Thoracic aorta (tissue), 2 donors: ENCODE measurements around the gene BRF1. TPM values are rescaled to one million over a fixed set of nuclear protein-coding genes. Genes with fewer than 3 reads are reported as not detected.

Experiments used
- ATAC-seq: fragments of 150-250 bp; one replicate; pipeline ENCODE4 v1.8.0; 2017; ENCODE audit warnings: low read depth; ENCODE audit not compliant: insufficient number of reproducible peaks, low FRiP score
- DNase-seq: peaks from one replicate; pipeline ENCODE4 v3.0.0-alpha.2; 2020; ENCODE audit warnings: low spot score
- H3K27ac ChIP-seq, 2 donors: fragments of 200-600 bp; sonication (generic); 1 replicate in 1 of 2; 2 replicates in 1 of 2; pipeline ENCODE4 v1.5.1; 2016; ENCODE audit warnings: mild to moderate bottlenecking in 2 of 2, moderate library complexity in 2 of 2
- H3K27me3 ChIP-seq: fragments of 200-600 bp; sonication (generic); replicated peaks from 2 replicates; pipeline ENCODE4 v1.6.0; 2016; ENCODE audit warnings: mild to moderate bottlenecking; ENCODE audit not compliant: insufficient read depth
- H3K36me3 ChIP-seq: fragments of 200-600 bp; sonication (generic); one replicate; pipeline ENCODE4 v1.5.1; 2016
- H3K4me1 ChIP-seq, 2 donors: fragments of 200-600 bp; sonication (generic); 1 replicate in 1 of 2; 2 replicates in 1 of 2; pipeline versions ENCODE4 v1.5.1 to v1.6.0; 2016; ENCODE audit warnings: low read depth in 2 of 2, mild to moderate bottlenecking in 1 of 2; ENCODE audit not compliant: control insufficient read depth in 1 of 2
- H3K4me3 ChIP-seq: fragments of 200-600 bp; sonication (generic); 2 replicates; pipeline ENCODE4 v1.5.1; 2016; ENCODE audit warnings: mild to moderate bottlenecking
- H3K9me3 ChIP-seq: fragments of 200-600 bp; sonication (generic); 2 replicates; pipeline ENCODE4 v1.5.1; 2016
- total RNA-seq, 2 donors: library from RNA; depleted of rRNA; stranded (reverse); fragments of >200 nt; gene quantifications; one replicate each; pipeline versions ENCODE4 v1.1.0 to v1.2.3, GENCODE V29; 2016
- TF ChIP-seq, protein P1 (sequence below): fragments of 200-600 bp; sonication (generic); IDR thresholded peaks from one replicate; pipeline ENCODE4 v1.5.1; 2019; ENCODE audit warnings: antibody characterized with exemption

BRF1 gene
- total RNA-seq, 2 donors from 2014 or later, result 49.4 to 80.5 TPM

DNA sequence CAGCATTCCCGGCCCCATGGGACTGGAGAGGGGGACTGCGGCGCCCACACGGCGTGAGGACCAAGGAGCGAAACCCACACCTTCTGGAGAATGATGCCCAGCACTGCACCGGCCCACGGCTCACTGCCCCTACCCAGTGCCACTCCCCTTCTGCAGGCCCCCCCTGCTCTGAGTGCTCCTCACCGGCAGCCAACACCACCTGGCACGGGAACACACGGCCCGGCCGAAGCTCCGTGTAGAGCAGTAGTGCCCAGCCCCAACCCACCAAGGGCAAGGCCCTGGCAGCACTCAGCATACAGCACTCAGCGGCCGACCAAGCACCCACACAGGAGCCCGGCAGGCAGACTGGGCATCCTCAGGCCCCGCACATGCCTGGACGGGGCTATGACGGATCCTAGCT is 39.0 kb downstream of the BRF1 start:
- Histone ChIP-seq H3K4me3 (no peak overlapping the region), H3K27me3 (no peaks in the 10 kb centered on the region), H3K36me3 (peaks cover 12% of the 10 kb centered on the region), H3K4me1 (no peaks in the 10 kb centered on the region), H3K9me3 (no peaks in the 10 kb centered on the region), H3K27ac (no peak overlapping the region)
- TF ChIP-seq, protein P1, sequence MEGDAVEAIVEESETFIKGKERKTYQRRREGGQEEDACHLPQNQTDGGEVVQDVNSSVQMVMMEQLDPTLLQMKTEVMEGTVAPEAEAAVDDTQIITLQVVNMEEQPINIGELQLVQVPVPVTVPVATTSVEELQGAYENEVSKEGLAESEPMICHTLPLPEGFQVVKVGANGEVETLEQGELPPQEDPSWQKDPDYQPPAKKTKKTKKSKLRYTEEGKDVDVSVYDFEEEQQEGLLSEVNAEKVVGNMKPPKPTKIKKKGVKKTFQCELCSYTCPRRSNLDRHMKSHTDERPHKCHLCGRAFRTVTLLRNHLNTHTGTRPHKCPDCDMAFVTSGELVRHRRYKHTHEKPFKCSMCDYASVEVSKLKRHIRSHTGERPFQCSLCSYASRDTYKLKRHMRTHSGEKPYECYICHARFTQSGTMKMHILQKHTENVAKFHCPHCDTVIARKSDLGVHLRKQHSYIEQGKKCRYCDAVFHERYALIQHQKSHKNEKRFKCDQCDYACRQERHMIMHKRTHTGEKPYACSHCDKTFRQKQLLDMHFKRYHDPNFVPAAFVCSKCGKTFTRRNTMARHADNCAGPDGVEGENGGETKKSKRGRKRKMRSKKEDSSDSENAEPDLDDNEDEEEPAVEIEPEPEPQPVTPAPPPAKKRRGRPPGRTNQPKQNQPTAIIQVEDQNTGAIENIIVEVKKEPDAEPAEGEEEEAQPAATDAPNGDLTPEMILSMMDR, result no peak
- ATAC-seq (no peak), DNase-seq (no peak)

DNA sequence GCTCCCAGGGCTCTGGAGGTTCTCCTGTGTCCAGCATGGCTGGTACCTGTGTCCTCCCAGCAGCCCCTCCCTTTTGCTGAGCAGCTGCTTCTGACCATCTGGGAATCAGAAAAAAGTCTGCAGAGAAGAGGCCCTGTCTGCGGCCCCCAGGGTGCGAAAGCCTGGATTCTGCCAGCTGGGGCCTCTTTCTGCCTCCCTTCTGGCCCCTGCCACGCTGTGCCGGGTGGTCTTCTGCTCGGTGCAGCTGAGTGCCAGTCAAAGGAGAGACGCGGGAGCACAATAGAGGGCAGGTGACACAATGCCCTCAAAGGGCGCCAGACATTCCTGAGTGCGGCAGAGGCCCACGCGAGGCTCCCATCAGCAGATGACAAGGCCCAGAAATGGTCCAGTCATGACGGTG is 39.8 kb downstream of the BRF1 start:
- H3K4me3 ChIP-seq, result no peak overlapping the region
- no peaks in the 10 kb centered on the region for H3K4me1 ChIP-seq
- H3K9me3 ChIP-seq, result no peaks in the 10 kb centered on the region
- peaks cover 12% of the 10 kb centered on the region for H3K36me3 ChIP-seq
- TF ChIP-seq, protein P1, result no peak
- no peaks in the 10 kb centered on the region for H3K27me3 ChIP-seq
- no peak overlapping the region for H3K27ac ChIP-seq
- ATAC-seq, result no peak
- no peak for DNase-seq

DNA sequence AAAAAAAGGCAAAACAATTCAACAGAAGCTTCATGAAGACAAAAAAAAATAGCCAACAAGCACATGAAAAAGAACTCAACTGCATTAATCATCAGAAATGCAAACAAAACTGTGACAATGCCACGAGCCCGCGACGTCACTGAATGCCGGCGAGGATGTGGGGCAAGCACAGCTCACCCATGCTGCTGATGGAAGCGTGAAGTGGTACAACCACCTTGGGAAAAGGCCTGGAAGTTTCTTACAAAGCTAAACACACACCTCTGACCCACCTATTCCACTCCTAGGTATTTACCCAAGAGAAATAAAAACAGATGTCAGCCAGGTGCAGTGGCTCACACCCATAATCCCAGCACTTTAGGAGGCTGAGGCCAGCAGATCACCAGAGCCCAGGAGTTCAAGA is 42.0 kb downstream of the BRF1 start:
- ATAC-seq (no peak), DNase-seq (no peak)
- Histone ChIP-seq H3K4me1 (no peaks in the 10 kb centered on the region), H3K27me3 (no peaks in the 10 kb centered on the region), H3K36me3 (peaks cover 8% of the 10 kb centered on the region), H3K9me3 (no peaks in the 10 kb centered on the region), H3K27ac (no peak overlapping the region), H3K4me3 (no peak overlapping the region)
- TF ChIP-seq, protein P1, result no peak

DNA sequence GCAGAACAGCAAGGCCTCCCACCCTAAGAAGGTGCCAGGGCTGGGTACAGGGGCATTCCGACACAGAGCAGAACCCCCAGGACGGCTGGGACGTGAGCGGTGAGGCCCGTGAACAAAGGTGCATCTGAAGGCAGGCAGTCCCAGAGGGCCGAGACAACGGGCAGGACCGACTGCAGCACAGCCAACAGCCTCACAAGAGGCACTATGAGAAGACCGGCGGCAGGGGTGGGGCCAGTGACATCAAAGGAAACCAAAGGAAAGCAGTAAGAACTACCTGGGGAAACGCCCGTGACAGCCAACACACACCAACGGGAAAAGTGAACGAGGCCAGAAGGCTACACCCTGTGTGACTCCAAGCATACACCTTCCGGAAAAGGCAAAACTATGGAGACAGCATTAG is 43.3 kb downstream of the BRF1 start:
- TF ChIP-seq, protein P1, result no peak
- Histone ChIP-seq H3K9me3 (no peaks in the 10 kb centered on the region), H3K4me1 (no peaks in the 10 kb centered on the region), H3K27ac (no peak overlapping the region), H3K4me3 (no peak overlapping the region), H3K27me3 (no peaks in the 10 kb centered on the region), H3K36me3 (peaks cover 13% of the 10 kb centered on the region)
- ATAC-seq (no peak), DNase-seq (no peak)

DNA sequence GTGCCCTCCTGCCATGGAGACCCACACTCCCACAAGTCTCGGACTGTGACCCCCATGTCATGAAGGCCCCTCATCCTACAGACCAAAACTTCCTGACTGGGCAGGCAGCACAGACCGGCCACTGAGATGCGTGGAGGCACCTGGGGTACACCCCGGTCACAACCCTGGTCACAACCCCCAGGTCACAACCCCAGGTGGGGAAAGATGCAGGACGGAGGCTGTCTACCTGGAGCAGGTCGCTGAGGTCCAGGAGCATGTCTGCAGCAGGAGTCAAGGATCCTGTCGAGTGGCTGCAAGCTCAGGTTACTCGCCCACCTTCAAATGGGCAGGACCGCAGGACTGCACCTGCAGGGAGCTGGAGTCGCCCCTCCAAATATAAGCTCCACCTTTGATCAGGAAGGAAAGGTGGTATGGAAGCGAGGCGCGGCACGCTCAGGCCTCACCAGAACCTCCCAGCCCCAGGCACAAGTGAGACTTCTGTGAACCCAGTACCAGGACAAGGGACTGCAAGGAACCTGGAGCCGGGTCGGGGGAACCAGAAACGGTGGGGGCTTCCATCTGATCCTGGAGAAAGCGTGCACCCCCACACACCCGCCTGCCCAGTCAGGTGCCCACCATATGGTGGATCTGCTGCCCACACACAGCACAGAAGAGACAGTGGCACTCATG is 44.4 kb downstream of the BRF1 start:
- DNase-seq (no peak), ATAC-seq (no peak)
- Histone ChIP-seq H3K27ac (no peak overlapping the region), H3K4me3 (no peak overlapping the region), H3K4me1 (no peaks in the 10 kb centered on the region), H3K27me3 (no peaks in the 10 kb centered on the region), H3K36me3 (peaks cover 11% of the 10 kb centered on the region), H3K9me3 (no peaks in the 10 kb centered on the region)
- TF ChIP-seq, protein P1, result no peak
